ENCODE results near the gene LMNA. TPM values are rescaled to one million over a fixed set of nuclear protein-coding genes. Genes with fewer than 3 reads are reported as not detected.

LMNA gene
- total RNA-seq, 1 experiment from 2014 or later, result 580 TPM

DNA sequence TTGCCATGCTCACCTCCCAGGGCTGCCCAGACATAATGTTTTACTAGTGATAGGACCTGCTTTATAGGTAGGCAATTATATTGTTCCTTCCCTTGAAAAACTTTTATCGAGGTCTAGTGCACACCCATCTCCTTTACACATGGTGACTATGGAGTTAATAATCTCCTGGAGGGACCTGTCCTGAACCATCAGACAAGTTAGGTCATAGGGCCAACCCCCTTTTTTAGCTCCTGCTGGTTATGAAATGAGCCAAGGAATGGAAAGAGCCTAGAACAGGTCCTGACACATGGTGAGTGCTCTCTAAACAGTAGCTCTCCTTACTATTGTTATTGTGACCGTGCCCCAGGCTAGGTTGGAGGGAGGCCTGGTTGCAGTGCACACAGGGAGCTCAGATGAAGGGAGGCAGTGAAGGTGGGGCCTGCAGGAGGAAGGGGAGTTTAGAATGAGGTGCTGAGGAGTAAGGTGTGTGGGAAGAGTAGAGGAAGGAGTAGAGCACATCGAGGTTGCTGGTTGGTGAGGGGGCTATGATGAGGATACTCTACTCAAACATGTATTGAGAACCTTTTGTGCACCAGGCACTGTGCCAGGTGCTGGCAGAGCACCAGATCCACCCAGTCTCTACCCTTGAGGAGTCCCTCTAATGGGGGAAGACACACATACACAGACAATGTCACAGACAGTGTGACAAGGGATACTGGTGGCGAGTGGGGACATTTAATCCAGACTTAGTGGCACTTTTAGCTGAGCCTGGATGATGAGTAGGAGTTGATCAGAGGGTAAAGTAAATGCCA is 14.1 kb upstream of the LMNA start:
- intact Hi-C loops (cut with micrococcal nuclease; ENCODE audit: unreplicated experiment), result no loop called here
- peaks cover 33% of the 10 kb centered on the region for H3F3A ChIP-seq (ENCODE audit: insufficient read depth, low read depth)
- ChIA-PET CTCF (interaction anchor here (0.6 to 1.5 kb wide), 7 partner anchors 11 to 345 kb away, joined by 3 to 8 read pairs (median 5); partner anchors contain the start of gene LMNA), POLR2A (ENCODE audit: unreplicated experiment) (interaction anchor here (0.7 to 1.6 kb wide), 2 partner anchors 16 to 30 kb away, joined by 6 to 10 read pairs; no protein-coding TSS in a partner anchor)
- H3K79me2 ChIP-seq (ENCODE audit: low read depth), result no peaks in the 10 kb centered on the region
- TF ChIP-seq, protein P1, sequence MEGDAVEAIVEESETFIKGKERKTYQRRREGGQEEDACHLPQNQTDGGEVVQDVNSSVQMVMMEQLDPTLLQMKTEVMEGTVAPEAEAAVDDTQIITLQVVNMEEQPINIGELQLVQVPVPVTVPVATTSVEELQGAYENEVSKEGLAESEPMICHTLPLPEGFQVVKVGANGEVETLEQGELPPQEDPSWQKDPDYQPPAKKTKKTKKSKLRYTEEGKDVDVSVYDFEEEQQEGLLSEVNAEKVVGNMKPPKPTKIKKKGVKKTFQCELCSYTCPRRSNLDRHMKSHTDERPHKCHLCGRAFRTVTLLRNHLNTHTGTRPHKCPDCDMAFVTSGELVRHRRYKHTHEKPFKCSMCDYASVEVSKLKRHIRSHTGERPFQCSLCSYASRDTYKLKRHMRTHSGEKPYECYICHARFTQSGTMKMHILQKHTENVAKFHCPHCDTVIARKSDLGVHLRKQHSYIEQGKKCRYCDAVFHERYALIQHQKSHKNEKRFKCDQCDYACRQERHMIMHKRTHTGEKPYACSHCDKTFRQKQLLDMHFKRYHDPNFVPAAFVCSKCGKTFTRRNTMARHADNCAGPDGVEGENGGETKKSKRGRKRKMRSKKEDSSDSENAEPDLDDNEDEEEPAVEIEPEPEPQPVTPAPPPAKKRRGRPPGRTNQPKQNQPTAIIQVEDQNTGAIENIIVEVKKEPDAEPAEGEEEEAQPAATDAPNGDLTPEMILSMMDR (conservative IDR thresholded peaks at IDR 0.05), result no peak
- TF ChIP-seq EZH2 (IDR thresholded peaks at IDR 0.05; ENCODE audit: low read depth), result no peak
- BruUV-seq (replicated peaks), result no TSS peak
- peaks cover 79% of the 10 kb centered on the region for H3K4me1 ChIP-seq (replicated peaks; ENCODE audit: insufficient read depth)
- no peaks in the 10 kb centered on the region for H3K36me3 ChIP-seq (ENCODE audit: low read depth)
- H3K4me3 ChIP-seq, result no peak overlapping the region
- H3K9me2 ChIP-seq (ENCODE audit: insufficient read depth), result no peaks in the 10 kb centered on the region
- H2AFZ ChIP-seq, result no peak overlapping the region
- DNase-seq, result peak; percentile 47 to 69
- H3K9me3 ChIP-seq (ENCODE audit: insufficient read depth, low read depth), result no peaks in the 10 kb centered on the region
- H3K27me3 ChIP-seq (ENCODE audit: insufficient read depth, low read depth), result no peaks in the 10 kb centered on the region
- no peaks in the 10 kb centered on the region for H4K20me1 ChIP-seq (ENCODE audit: insufficient read depth)
- H3K27ac ChIP-seq, result 0 out of 2 replicates have a peak overlapping the region, but pooled peaks have one; percentile 6
- H3K4me2 ChIP-seq, result peak overlapping the region; percentile 23

DNA sequence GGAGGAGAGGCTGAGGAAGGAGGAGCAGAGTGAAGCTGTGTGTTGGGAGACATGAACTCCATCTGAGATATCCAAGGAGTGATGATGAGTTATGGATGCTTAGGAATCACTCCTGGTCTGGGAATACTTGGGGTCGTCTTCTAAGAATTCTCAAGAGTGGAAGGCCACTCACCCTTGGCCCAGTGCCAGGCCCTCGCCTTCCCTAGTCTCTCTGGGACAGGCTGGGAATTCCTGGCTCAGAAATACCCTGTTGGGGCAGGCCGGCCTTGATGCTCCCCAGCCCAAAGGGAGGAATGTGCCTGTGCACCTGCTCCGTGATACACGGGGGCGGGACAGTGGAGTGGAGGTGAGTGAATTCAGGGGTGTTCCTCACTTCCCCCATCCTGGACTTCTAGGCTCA is 12.6 kb upstream of the LMNA start:
- no peak overlapping the region for H3K4me3 ChIP-seq
- no peaks in the 10 kb centered on the region for H4K20me1 ChIP-seq (ENCODE audit: insufficient read depth)
- H3F3A ChIP-seq (ENCODE audit: insufficient read depth, low read depth), result peaks cover 35% of the 10 kb centered on the region
- H2AFZ ChIP-seq, result no peak overlapping the region
- no peak for TF ChIP-seq EZH2 (IDR thresholded peaks at IDR 0.05; ENCODE audit: low read depth)
- TF ChIP-seq, protein P1 (conservative IDR thresholded peaks at IDR 0.05), result no peak
- intact Hi-C loops (cut with micrococcal nuclease; ENCODE audit: unreplicated experiment), result no loop called here
- H3K27me3 ChIP-seq (ENCODE audit: insufficient read depth, low read depth), result no peaks in the 10 kb centered on the region
- no peak overlapping the region for H3K4me2 ChIP-seq
- H3K36me3 ChIP-seq (ENCODE audit: low read depth), result no peaks in the 10 kb centered on the region
- POLR2A ChIA-PET (ENCODE audit: unreplicated experiment), result interaction anchor here (0.5 kb wide), 1 partner anchor 28 kb away, joined by 3 read pairs; no protein-coding TSS in a partner anchor
- no TSS peak for BruUV-seq (replicated peaks)
- H3K79me2 ChIP-seq (ENCODE audit: low read depth), result no peaks in the 10 kb centered on the region
- H3K4me1 ChIP-seq (replicated peaks; ENCODE audit: insufficient read depth), result peaks cover 79% of the 10 kb centered on the region
- no peaks in the 10 kb centered on the region for H3K9me3 ChIP-seq (ENCODE audit: insufficient read depth, low read depth)
- DNase-seq, result no peak
- H3K27ac ChIP-seq, result no peak overlapping the region
- no peaks in the 10 kb centered on the region for H3K9me2 ChIP-seq (ENCODE audit: insufficient read depth)
- CTCF ChIA-PET, result no interaction called here

DNA sequence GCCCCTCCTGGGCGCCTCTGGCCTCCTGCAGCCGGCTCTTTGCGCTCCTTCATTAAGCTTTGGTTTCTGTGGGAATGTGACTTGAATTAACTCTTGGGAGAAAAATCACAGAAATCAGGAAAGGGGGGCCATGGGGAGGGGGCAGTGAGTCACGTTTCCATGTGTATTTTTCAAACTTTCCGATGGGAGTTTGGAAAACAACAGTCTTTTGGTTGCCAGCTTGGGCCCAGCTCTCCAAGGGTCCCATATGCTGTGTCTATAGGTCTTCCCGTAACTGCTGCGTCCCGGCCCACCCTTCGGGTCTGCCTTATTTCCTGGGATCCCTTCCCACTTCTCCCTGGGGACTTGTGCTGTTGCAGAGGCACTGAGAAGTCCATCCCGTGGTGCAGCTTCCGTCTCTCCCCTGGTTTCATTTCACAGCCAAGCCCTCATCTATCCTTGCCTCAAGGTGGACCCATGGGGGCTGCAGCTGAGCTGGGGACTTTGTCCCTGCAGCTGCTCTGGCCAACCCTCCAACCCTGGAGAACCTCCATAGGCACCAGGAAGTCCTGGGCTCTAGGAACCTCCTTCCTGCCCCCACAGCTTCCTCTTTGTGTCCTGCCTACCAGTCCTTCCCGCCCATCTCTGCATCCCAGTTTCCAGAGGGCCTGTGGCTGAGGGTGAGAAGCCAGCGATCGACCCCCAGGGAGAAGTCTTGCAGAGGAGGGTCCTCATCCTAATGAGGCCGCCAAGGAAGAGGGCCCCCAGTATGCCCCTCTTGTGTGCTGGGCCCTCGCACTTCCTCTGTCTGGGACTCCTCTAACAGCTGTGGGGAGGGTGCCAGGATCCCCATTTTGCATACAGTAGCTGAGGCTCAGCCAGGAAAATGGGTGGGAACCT is 11.6 kb upstream of the LMNA start:
- CTCF ChIA-PET, result interaction anchor here (0.9 kb wide), 1 partner anchor 27 kb away, joined by 3 read pairs; no protein-coding TSS in a partner anchor

More for the DNA sequence above, 11.6 kb upstream of the LMNA start:
- Histone ChIP-seq H3K79me2 (ENCODE audit: low read depth) (no peaks in the 10 kb centered on the region), H3K27ac (no peak overlapping the region), H3K4me1 (replicated peaks; ENCODE audit: insufficient read depth) (peaks cover 84% of the 10 kb centered on the region), H2AFZ (no peak overlapping the region), H3K9me2 (ENCODE audit: insufficient read depth) (no peaks in the 10 kb centered on the region), H3K27me3 (ENCODE audit: insufficient read depth, low read depth) (no peaks in the 10 kb centered on the region), H4K20me1 (ENCODE audit: insufficient read depth) (no peaks in the 10 kb centered on the region), H3K4me2 (peak overlapping the region; percentile 99; the same call in 1 of the 2 replicates), H3K4me3 (no peak overlapping the region), H3F3A (ENCODE audit: insufficient read depth, low read depth) (peaks cover 42% of the 10 kb centered on the region), H3K9me3 (ENCODE audit: insufficient read depth, low read depth) (no peaks in the 10 kb centered on the region), H3K36me3 (ENCODE audit: low read depth) (no peaks in the 10 kb centered on the region)
- TF ChIP-seq, protein P1 (conservative IDR thresholded peaks at IDR 0.05), result no peak
- no peak for TF ChIP-seq EZH2 (IDR thresholded peaks at IDR 0.05; ENCODE audit: low read depth)
- no TSS peak for BruUV-seq (replicated peaks)
- intact Hi-C loops (cut with micrococcal nuclease; ENCODE audit: unreplicated experiment), result loop anchor here (1.0 kb wide), 2 partner anchors 20 to 27 kb away; no protein-coding TSS in a partner anchor
- no peak for DNase-seq
- POLR2A ChIA-PET (ENCODE audit: unreplicated experiment), result interaction anchor here (0.6 to 0.7 kb wide), 2 partner anchors 21 to 100 kb away, joined by 4 to 5 read pairs; no protein-coding TSS in a partner anchor

Data from PC-9 (cell line).